PFSK-1 (cell line): Measurements from ENCODE around the gene SSTR1.

ENCODE experiments used
- FOXP2 ChIP-seq: optimal IDR thresholded peaks from 2 replicates; pipeline ENCODE3; 2011; ENCODE audit warnings: borderline replicate concordance, control low read depth, inconsistent platforms; ENCODE audit not compliant: insufficient read depth; ENCODE audit errors: extremely low read length, extremely low read depth
- POLR2AphosphoS5 ChIP-seq: IDR thresholded peaks from 2 replicates; pipeline ENCODE4 v1.6.1; 2012; ENCODE audit warnings: low read depth, mild to moderate bottlenecking, control low read depth, low read length, moderate library complexity
- TAF1 ChIP-seq: IDR thresholded peaks from 2 replicates; pipeline ENCODE4 v1.6.1; 2012; ENCODE audit warnings: low read length, control low read depth, borderline replicate concordance; ENCODE audit not compliant: insufficient read depth

DNA sequence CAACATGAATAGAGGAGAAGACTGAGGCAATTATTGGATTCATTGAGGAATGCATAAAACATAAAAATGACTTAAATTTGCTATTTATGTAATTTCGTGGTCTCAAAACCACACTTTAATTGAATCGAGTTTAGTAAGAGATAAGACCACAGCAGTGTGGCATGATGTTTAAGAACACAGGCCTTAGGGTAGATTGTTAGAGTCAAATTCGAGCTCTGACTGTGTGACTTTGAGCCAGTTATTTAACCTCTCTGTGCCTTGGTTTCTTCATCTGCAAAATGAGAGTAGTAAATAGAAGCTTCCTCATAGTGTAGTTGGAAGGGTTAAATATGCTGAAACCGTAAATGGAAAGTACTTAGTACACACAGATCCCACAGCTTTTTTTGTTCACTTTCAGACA is 9.3 kb upstream of the SSTR1 start:
- TF ChIP-seq TAF1 = no peak
- no peak for TF ChIP-seq POLR2AphosphoS5
- no peak for TF ChIP-seq FOXP2
